H1 (cell line): ENCODE results near the gene LCE1D. TPM values are rescaled to one million over a fixed set of nuclear protein-coding genes. Genes with fewer than 3 reads are reported as not detected.

Source experiments
- CTCF ChIA-PET: fragments of 300-600 bp; sonication (Branson Sonifier 250); formaldehyde crosslinking; loops from one replicate; lab custom pipeline; 2021; ENCODE audit not compliant: partially characterized antibody; lab: Charles Lee
- POLR2A ChIA-PET: fragments of 300-600 bp; sonication (Branson Sonifier 250); formaldehyde crosslinking; loops from one replicate; lab custom pipeline; 2021; ENCODE audit warnings: inconsistent platforms; ENCODE audit not compliant: partially characterized antibody; lab: Charles Lee
- DNase-seq, 2 experiments: peaks; one replicate each; pipeline versions ENCODE4 v3.0.0 to v3.0.0-alpha.2; 2010 to 2022; ENCODE audit warnings: low spot score in 2 of 2, low read depth in 1 of 2, mixed read lengths in 1 of 2
- FAIRE-seq: peaks from 2 replicates; lab custom pipeline; 2011; peaks lifted over from hg19 to GRCh38; lab: Jason Lieb, UNC
- H2AFZ ChIP-seq: 2 replicates; pipeline ENCODE4 v1.8.1; 2012; ENCODE audit warnings: low read length, inconsistent platforms
- H2AK5ac ChIP-seq: 2 replicates; pipeline ENCODE4 v1.6.1; 2013; ENCODE audit warnings: low read depth, low read length
- H2BK120ac ChIP-seq: replicated peaks from 2 replicates; pipeline ENCODE3; 2013; ENCODE audit warnings: low read depth, low read length, inconsistent platforms
- H2BK12ac ChIP-seq: 2 replicates; pipeline ENCODE4 v1.6.1; 2013; ENCODE audit warnings: low read depth, low read length
- H2BK15ac ChIP-seq: 2 replicates; pipeline ENCODE4 v1.6.1; 2013; ENCODE audit warnings: low read length
- H2BK20ac ChIP-seq: 2 replicates; pipeline ENCODE4 v1.6.1; 2013; ENCODE audit warnings: low read length
- H2BK5ac ChIP-seq: 2 replicates; pipeline ENCODE4 v1.6.1; 2013; ENCODE audit warnings: low read depth, low read length
- H3K14ac ChIP-seq: 2 replicates; pipeline ENCODE4 v1.6.1; 2013; ENCODE audit warnings: inconsistent platforms; ENCODE audit not compliant: insufficient read length
- H3K18ac ChIP-seq: 2 replicates; pipeline ENCODE4 v1.6.1; 2013; ENCODE audit warnings: low read length; ENCODE audit errors: extremely low read depth
- H3K23ac ChIP-seq: 2 replicates; pipeline ENCODE4 v1.6.1; 2013; ENCODE audit warnings: inconsistent platforms; ENCODE audit not compliant: insufficient read length
- H3K23me2 ChIP-seq: 2 replicates; pipeline ENCODE4 v1.6.1; 2013; ENCODE audit warnings: low read depth, low read length
- H3K27ac ChIP-seq: 2 replicates; pipeline ENCODE4 v1.6.1; 2011; ENCODE audit warnings: low read depth, low read length, inconsistent platforms
- H3K27me3 ChIP-seq, 4 experiments: replicated peaks in 1 of 4; 1 replicate in 1 of 4; 2 replicates in 3 of 4; pipeline versions ENCODE4 v1.6.1 to v1.8.1; 2011 to 2013; ENCODE audit warnings: low read length in 3 of 4, mild to moderate bottlenecking in 3 of 4, inconsistent platforms in 2 of 4, mixed read lengths in 2 of 4, moderate library complexity in 1 of 4; ENCODE audit not compliant: control insufficient read depth in 3 of 4, insufficient read depth in 3 of 4; ENCODE audit errors: extremely low read depth in 1 of 4
- H3K36me3 ChIP-seq, 4 experiments: 2 replicates each; pipeline versions ENCODE4 v1.6.1 to v1.8.1; 2011 to 2013; ENCODE audit warnings: mild to moderate bottlenecking in 4 of 4, low read length in 3 of 4, moderate library complexity in 2 of 4, control low read depth in 1 of 4, inconsistent platforms in 1 of 4; ENCODE audit not compliant: insufficient read depth in 4 of 4, control insufficient read depth in 2 of 4
- H3K4ac ChIP-seq: replicated peaks from 2 replicates; pipeline ENCODE3; 2013; ENCODE audit warnings: low read length, low read depth, mixed read lengths, inconsistent platforms; ENCODE audit not compliant: insufficient read length
- H3K4me1 ChIP-seq, 4 experiments: replicated peaks in 1 of 4; 1 replicate in 1 of 4; 2 replicates in 3 of 4; pipeline versions ENCODE4 v1.6.1 to v1.8.1; 2011 to 2013; ENCODE audit warnings: low read length in 3 of 4, inconsistent platforms in 2 of 4, mixed read lengths in 1 of 4; ENCODE audit not compliant: insufficient read depth in 4 of 4, control insufficient read depth in 3 of 4
- H3K4me2 ChIP-seq, 2 experiments: 2 replicates each; pipeline versions ENCODE4 v1.6.1 to v1.8.1; 2011 to 2013; ENCODE audit warnings: low read depth in 2 of 2, low read length in 2 of 2, control low read depth in 1 of 2, inconsistent platforms in 1 of 2, mild to moderate bottlenecking in 1 of 2; ENCODE audit not compliant: insufficient read depth in 1 of 2
- H3K4me3 ChIP-seq, 4 experiments: fragments of 200-600, 300-600 bp in 1 of 4; sonication (generic), shearing (Covaris generic), sonication (Bioruptor Twin) in 1 of 4; 2 replicates each; pipeline versions ENCODE4 v1.5.1 to v1.8.1; 2011 to 2016; ENCODE audit warnings: low read length in 4 of 4, low read depth in 3 of 4, control low read depth in 2 of 4, inconsistent platforms in 2 of 4, mild to moderate bottlenecking in 2 of 4, mixed read lengths in 1 of 4, moderate library complexity in 1 of 4; ENCODE audit not compliant: insufficient read depth in 2 of 4; ENCODE audit errors: extremely low read depth in 1 of 4
- H3K56ac ChIP-seq: replicated peaks from 2 replicates; pipeline ENCODE3; 2013; ENCODE audit warnings: low read depth, mild to moderate bottlenecking, mixed read lengths, low read length, inconsistent platforms; ENCODE audit not compliant: insufficient read length
- H3K79me1 ChIP-seq: 2 replicates; pipeline ENCODE4 v1.6.1; 2013; ENCODE audit warnings: low read depth, low read length, control low read depth
- H3K79me2 ChIP-seq, 2 experiments: 2 replicates each; pipeline versions ENCODE4 v1.6.1 to v1.8.1; 2012 to 2013; ENCODE audit warnings: low read length in 2 of 2, mild to moderate bottlenecking in 2 of 2, inconsistent platforms in 1 of 2; ENCODE audit not compliant: insufficient read depth in 2 of 2, control insufficient read depth in 1 of 2
- H3K9ac ChIP-seq, 4 experiments: replicated peaks in 1 of 4; 1 replicate in 1 of 4; 2 replicates in 3 of 4; pipeline versions ENCODE4 v1.6.1 to v1.8.1; 2011 to 2013; ENCODE audit warnings: low read depth in 3 of 4, low read length in 3 of 4, control low read depth in 2 of 4, mild to moderate bottlenecking in 2 of 4, moderate library complexity in 2 of 4, inconsistent platforms in 1 of 4; ENCODE audit errors: extremely low read depth in 1 of 4
- H3K9me3 ChIP-seq, 2 experiments: 2 replicates each; pipeline versions ENCODE4 v1.6.1 to v1.8.1; 2012 to 2013; ENCODE audit warnings: mild to moderate bottlenecking in 2 of 2, moderate library complexity in 2 of 2, control low read depth in 1 of 2, inconsistent platforms in 1 of 2, low read depth in 1 of 2, low read length in 1 of 2, mixed read lengths in 1 of 2; ENCODE audit not compliant: insufficient read depth in 2 of 2
- H4K20me1 ChIP-seq, 2 experiments: replicated peaks in 1 of 2; 2 replicates each; pipeline versions ENCODE3 to v1.8.1; 2011 to 2013; ENCODE audit warnings: inconsistent platforms in 2 of 2, low read length in 2 of 2, mild to moderate bottlenecking in 1 of 2; ENCODE audit not compliant: insufficient read depth in 2 of 2, control insufficient read depth in 1 of 2
- H4K5ac ChIP-seq: 2 replicates; pipeline ENCODE4 v1.6.1; 2013; ENCODE audit warnings: low read length, low read depth, mixed read lengths, inconsistent platforms; ENCODE audit not compliant: insufficient read length
- H4K8ac ChIP-seq: 2 replicates; pipeline ENCODE4 v1.8.0; 2013; ENCODE audit warnings: mild to moderate bottlenecking, moderate library complexity, low read length, inconsistent platforms; ENCODE audit not compliant: insufficient read depth; ENCODE audit errors: extremely low read depth
- H4K91ac ChIP-seq: replicated peaks from 2 replicates; pipeline ENCODE3; 2013; ENCODE audit warnings: low read length, mixed read lengths, inconsistent platforms; ENCODE audit not compliant: insufficient read length
- GTF2F1 ChIP-seq: IDR thresholded peaks from 2 replicates; pipeline ENCODE4 v1.6.1; 2012; ENCODE audit warnings: low read depth, low read length, improper control_type of control experiment, borderline replicate concordance
- JUN ChIP-seq: IDR thresholded peaks from 2 replicates; pipeline ENCODE4 v1.6.1; 2011; ENCODE audit warnings: low read depth, mild to moderate bottlenecking, improper control_type of control experiment, low read length
- RFX5 ChIP-seq: IDR thresholded peaks from 2 replicates; pipeline ENCODE4 v1.6.1; 2011; ENCODE audit warnings: low read depth, low read length, improper control_type of control experiment, borderline replicate concordance
- RNF2 ChIP-seq: fragments of 200-900, 300-1000 bp; sonication (generic); IDR thresholded peaks from 2 replicates; pipeline ENCODE4 v1.7.1; 2016; ENCODE audit warnings: borderline replicate concordance, low read depth, mild to moderate bottlenecking, antibody characterized with exemption, low read length; ENCODE audit not compliant: poor library complexity, severe bottlenecking; ENCODE audit errors: missing control alignments
- SAP30 ChIP-seq: fragments of 300-600 bp; sonication (generic); IDR thresholded peaks from 2 replicates; pipeline ENCODE4 v1.7.1; 2012; ENCODE audit warnings: low read length, moderate library complexity, mild to moderate bottlenecking, inconsistent platforms; ENCODE audit not compliant: insufficient read depth, insufficient replicate concordance
- SIRT6 ChIP-seq: IDR thresholded peaks from one replicate; pipeline ENCODE4 v1.7.1; 2012; ENCODE audit warnings: low read length, inconsistent platforms
- TCF12 ChIP-seq: IDR thresholded peaks from 2 replicates; pipeline ENCODE4 v1.6.1; 2011; ENCODE audit warnings: low read depth, mild to moderate bottlenecking, low read length
- USF2 ChIP-seq: IDR thresholded peaks from 2 replicates; pipeline ENCODE4 v1.6.1; 2011; ENCODE audit warnings: low read length, improper control_type of control experiment
- ZNF274 ChIP-seq: IDR thresholded peaks from 2 replicates; pipeline ENCODE4 v1.7.0; 2012; ENCODE audit warnings: low read length, borderline replicate concordance; ENCODE audit errors: extremely low read depth
- WGBS, 2 experiments: shearing (Covaris generic) in 1 of 2; methylation state at CpG; one replicate each; pipeline versions ENCODE4 v1.1.6 to v1.1.7; 2013 to 2015; ENCODE audit warnings: low lambda C conversion rate in 2 of 2, mixed read lengths in 2 of 2, inconsistent platforms in 1 of 2, low coverage in 1 of 2, missing lambda C conversion rate in 1 of 2; ENCODE audit not compliant: insufficient replicate concordance in 2 of 2, insufficient coverage in 1 of 2, insufficient read length in 1 of 2; ENCODE audit errors: extremely low coverage in 1 of 2, missing lambda C conversion rate in 1 of 2; 5-methylcytosine and 5-hydroxymethylcytosine counted together
- polyA plus RNA-seq, 7 experiments: library from polyadenylated mRNA; depleted of rRNA in 3 of 7; stranded (reverse) in 5 of 7; unstranded in 2 of 7; fragments of >200 nt in 5 of 7; fragments of 200-250 nt in 2 of 7; gene quantifications; 1 replicate in 5 of 7; 2 replicates in 1 of 7; 4 replicates in 1 of 7; pipeline versions ENCODE4 v1.2.1 to v1.2.3, GENCODE V29; 2011 to 2013; ENCODE audit warnings: missing spikeins in 2 of 7, mixed read lengths in 2 of 7
- total RNA-seq: library from RNA; stranded (reverse); fragmentation: NEBNext Ultra II Directional; extraction: Animal tissue kit (Norgen Biotek cat#: 25700); gene quantifications from 2 replicates; pipeline ENCODE4 v1.2.1, GENCODE V29; 2021
- TF ChIP-seq, protein P1 (sequence below), 3 experiments: IDR thresholded peaks; 1 replicate in 2 of 3; 2 replicates in 1 of 3; pipeline versions ENCODE4 v1.5.1 to v1.6.1; 2011; ENCODE audit warnings: low read length in 3 of 3, mild to moderate bottlenecking in 3 of 3, inconsistent platforms in 2 of 3, low read depth in 1 of 3, moderate library complexity in 1 of 3; ENCODE audit not compliant: insufficient read depth in 1 of 3; ENCODE audit errors: control extremely low read depth in 1 of 3

Gene LCE1D
- total and polyA plus RNA-seq, 2 of the 8 experiments (the other 6 are each of a cell fraction or from before 2014, with no cell fraction given), result not detected

- POLR2A ChIA-PET, result no interaction called here
- Histone ChIP-seq H3K23me2 (no peaks in the 10 kb centered on the region), H3K4me1 (no peaks in the 10 kb centered on the region), H4K20me1 (no peaks in the 10 kb centered on the region), H2AK5ac (no peak within 1 kb of the TSS), H2BK20ac (no peak within 1 kb of the TSS), H3K27ac (no peak within 1 kb of the TSS), H3K4ac (no peak within 1 kb of the TSS), H3K79me2 (no peaks in the 10 kb centered on the region), H2BK15ac (no peak within 1 kb of the TSS), H4K5ac (no peak within 1 kb of the TSS), H3K18ac (no peak within 1 kb of the TSS), H3K56ac (no peak within 1 kb of the TSS), H2BK120ac (no peak within 1 kb of the TSS), H3K27me3 (no peaks in the 10 kb centered on the region), H3K9me3 (peaks cover 56 to 77% of the 10 kb centered on the region in 2 experiments), H2AFZ (no peak within 1 kb of the TSS), H3K23ac (no peak within 1 kb of the TSS), H2BK5ac (no peak within 1 kb of the TSS), H3K14ac (no peak within 1 kb of the TSS), H3K4me2 (no peak within 1 kb of the TSS), H3K9ac (no peak within 1 kb of the TSS), H2BK12ac (no peak within 1 kb of the TSS), H3K4me3 (no peak within 1 kb of the TSS), H3K36me3 (no peaks in the 10 kb centered on the region), H4K8ac (no peak within 1 kb of the TSS), H4K91ac (no peak within 1 kb of the TSS), H3K79me1 (no peaks in the 10 kb centered on the region)
- DNase-seq, result no peak
- CTCF ChIA-PET, result interaction anchor here (0.6 kb wide), 1 partner anchor 512 kb away, joined by 3 read pairs; no protein-coding TSS in a partner anchor
- 55% methylated on average over 6 of the region's 6 CpGs; no CpG with 5 or more reads in 1 of the 2 experiments for WGBS, 2 experiments
- FAIRE-seq, result no peak
- no peak for TF ChIP-seq GTF2F1
- no peak for TF ChIP-seq JUN
- no peak for TF ChIP-seq USF2
- TF ChIP-seq RFX5, result no peak
- TF ChIP-seq, protein P1, sequence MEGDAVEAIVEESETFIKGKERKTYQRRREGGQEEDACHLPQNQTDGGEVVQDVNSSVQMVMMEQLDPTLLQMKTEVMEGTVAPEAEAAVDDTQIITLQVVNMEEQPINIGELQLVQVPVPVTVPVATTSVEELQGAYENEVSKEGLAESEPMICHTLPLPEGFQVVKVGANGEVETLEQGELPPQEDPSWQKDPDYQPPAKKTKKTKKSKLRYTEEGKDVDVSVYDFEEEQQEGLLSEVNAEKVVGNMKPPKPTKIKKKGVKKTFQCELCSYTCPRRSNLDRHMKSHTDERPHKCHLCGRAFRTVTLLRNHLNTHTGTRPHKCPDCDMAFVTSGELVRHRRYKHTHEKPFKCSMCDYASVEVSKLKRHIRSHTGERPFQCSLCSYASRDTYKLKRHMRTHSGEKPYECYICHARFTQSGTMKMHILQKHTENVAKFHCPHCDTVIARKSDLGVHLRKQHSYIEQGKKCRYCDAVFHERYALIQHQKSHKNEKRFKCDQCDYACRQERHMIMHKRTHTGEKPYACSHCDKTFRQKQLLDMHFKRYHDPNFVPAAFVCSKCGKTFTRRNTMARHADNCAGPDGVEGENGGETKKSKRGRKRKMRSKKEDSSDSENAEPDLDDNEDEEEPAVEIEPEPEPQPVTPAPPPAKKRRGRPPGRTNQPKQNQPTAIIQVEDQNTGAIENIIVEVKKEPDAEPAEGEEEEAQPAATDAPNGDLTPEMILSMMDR (IDR thresholded peaks at IDR 0.05; ENCODE audit: control extremely low read depth in 1 of 3, insufficient read depth in 1 of 3, low read depth in 1 of 3, low read length in 3 of 3), result no peak
- TF ChIP-seq ZNF274, result no peak
- no peak for TF ChIP-seq SAP30
- no peak for TF ChIP-seq TCF12
- no peak for TF ChIP-seq SIRT6
- TF ChIP-seq RNF2, result no peak
These were observed 21.6 kb upstream of the LCE1D start, which contains the start of gene LCE1F for GRCh38 chr1:152774875-152775274. Gene LCE1F (plus strand): TSS chr1:152775140. CDS start chr1:152776372, 1,232 bp downstream.
